ENCODE results near the gene PLSCR3.

DNA sequence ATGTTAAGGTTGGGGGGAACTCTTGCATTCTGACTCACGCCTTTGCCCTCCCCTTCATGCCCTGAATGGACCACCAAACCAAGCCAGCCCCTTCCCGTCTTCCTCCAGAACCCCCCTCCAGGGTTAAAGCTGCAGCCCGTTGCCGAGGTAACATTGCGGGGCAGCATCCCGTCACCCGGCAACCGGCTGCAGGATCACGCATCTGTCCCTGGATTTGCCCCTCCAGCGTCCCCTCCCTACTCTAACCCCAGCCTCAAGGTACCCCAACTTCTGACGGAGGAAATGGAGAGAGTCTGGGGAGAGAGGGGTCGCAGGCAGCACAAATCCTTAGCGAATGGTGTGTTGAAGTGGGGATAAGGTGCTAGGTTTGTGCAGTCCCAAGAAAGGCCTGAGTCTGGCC lies 12.8 kb upstream of the PLSCR3 start:
- TF ChIP-seq, protein P1, sequence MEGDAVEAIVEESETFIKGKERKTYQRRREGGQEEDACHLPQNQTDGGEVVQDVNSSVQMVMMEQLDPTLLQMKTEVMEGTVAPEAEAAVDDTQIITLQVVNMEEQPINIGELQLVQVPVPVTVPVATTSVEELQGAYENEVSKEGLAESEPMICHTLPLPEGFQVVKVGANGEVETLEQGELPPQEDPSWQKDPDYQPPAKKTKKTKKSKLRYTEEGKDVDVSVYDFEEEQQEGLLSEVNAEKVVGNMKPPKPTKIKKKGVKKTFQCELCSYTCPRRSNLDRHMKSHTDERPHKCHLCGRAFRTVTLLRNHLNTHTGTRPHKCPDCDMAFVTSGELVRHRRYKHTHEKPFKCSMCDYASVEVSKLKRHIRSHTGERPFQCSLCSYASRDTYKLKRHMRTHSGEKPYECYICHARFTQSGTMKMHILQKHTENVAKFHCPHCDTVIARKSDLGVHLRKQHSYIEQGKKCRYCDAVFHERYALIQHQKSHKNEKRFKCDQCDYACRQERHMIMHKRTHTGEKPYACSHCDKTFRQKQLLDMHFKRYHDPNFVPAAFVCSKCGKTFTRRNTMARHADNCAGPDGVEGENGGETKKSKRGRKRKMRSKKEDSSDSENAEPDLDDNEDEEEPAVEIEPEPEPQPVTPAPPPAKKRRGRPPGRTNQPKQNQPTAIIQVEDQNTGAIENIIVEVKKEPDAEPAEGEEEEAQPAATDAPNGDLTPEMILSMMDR (conservative IDR thresholded peaks at IDR 0.05) = no peak
- no peak for TF ChIP-seq EZH2 (IDR thresholded peaks at IDR 0.05; ENCODE audit: low read depth)
